Sigmoid colon (tissue), 4 donors: ENCODE data around the gene AK5.

Experiments used
- CTCF ChIP-seq, 4 experiments: fragments of 450-650 bp in 3 of 4; fragments of 200-600 bp in 1 of 4; IDR thresholded peaks; one replicate each; pipeline ENCODE4 v1.5.1; 2016 to 2019; ENCODE audit warnings: antibody characterized with exemption in 4 of 4, mild to moderate bottlenecking in 3 of 4, moderate library complexity in 2 of 4
- POLR2A ChIP-seq, 2 donors: fragments of 450-650 bp; IDR thresholded peaks; one replicate each; pipeline ENCODE4 v1.6.1; 2016; ENCODE audit warnings: antibody characterized with exemption in 2 of 2, mild to moderate bottlenecking in 2 of 2, moderate library complexity in 2 of 2
- POLR2AphosphoS5 ChIP-seq, 4 donors: sonication (generic); formaldehyde crosslinking; IDR thresholded peaks; one replicate each; pipeline ENCODE4 v1.6.1; 2017; ENCODE audit warnings: antibody characterized with exemption in 4 of 4

- TF ChIP-seq CTCF (IDR thresholded peaks at IDR 0.05) (no peak), POLR2A (IDR thresholded peaks at IDR 0.05) (no peak), POLR2AphosphoS5 (IDR thresholded peaks at IDR 0.05) (no peak)
These were observed 60.9 kb downstream of the AK5 start for GRCh38 chr1:77342745-77343144.
